Ramos (cell line): ENCODE measurements around the gene SRBD1.

ENCODE experiments used
- in situ Hi-C: fragments of 300-500 bp; cut with MboI; formaldehyde crosslinking; loops from one replicate; pipeline ENCODE4 v1.14.3; 2022; ENCODE audit warnings: low sequenced_read_pairs; ENCODE audit not compliant: unreplicated experiment

Gene SRBD1

GRCh38 chr2:45640576-45640975, 29.5 kb upstream of the SRBD1 start:
- in situ Hi-C loops: no loop called here

GRCh38 chr2:45637440-45637839, 26.4 kb upstream of the SRBD1 start:
- in situ Hi-C loops: loop anchor here (10.0 kb wide), 1 partner anchor 737 kb away; no protein-coding TSS in a partner anchor

- in situ Hi-C loops: loop anchor here (10.0 kb wide), 1 partner anchor 739 kb away; no protein-coding TSS in a partner anchor
Observed at GRCh38 chr2:45636008-45636407, 24.9 kb upstream of the SRBD1 start.

- in situ Hi-C loops: loop anchor here (10.0 kb wide), 1 partner anchor 741 kb away; no protein-coding TSS in a partner anchor
Observed at GRCh38 chr2:45634223-45634622, 23.2 kb upstream of the SRBD1 start.

DNA sequence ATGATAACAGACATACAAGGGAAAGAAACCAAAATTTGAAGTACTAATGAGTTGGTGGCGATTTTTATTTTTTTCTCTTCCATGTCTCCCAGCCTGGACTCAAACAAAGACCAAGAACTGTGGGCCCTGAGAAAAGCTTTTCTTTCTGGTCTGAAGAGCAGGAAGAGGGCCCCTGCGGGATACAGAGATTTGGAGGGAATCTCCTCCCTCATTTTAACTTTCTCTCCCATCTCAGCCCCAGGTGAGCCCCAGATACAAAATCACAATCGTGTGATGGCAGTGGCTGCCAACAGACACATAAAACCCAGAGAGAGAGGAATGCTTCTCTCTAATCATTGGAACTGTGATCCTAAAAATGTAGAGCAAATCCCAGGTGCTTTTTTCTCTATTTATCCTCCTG, 20.9 kb upstream of the SRBD1 start:
- in situ Hi-C loops: loop anchor here (10.0 kb wide), 1 partner anchor 743 kb away; no protein-coding TSS in a partner anchor

GRCh38 chr2:45631319-45631718, 20.3 kb upstream of the SRBD1 start:
- in situ Hi-C loops: loop anchor here (10.0 kb wide), 1 partner anchor 743 kb away; no protein-coding TSS in a partner anchor

GRCh38 chr2:45629971-45630370, 18.9 kb upstream of the SRBD1 start:
- in situ Hi-C loops: loop anchor here (10.0 kb wide), 1 partner anchor 745 kb away; no protein-coding TSS in a partner anchor

DNA sequence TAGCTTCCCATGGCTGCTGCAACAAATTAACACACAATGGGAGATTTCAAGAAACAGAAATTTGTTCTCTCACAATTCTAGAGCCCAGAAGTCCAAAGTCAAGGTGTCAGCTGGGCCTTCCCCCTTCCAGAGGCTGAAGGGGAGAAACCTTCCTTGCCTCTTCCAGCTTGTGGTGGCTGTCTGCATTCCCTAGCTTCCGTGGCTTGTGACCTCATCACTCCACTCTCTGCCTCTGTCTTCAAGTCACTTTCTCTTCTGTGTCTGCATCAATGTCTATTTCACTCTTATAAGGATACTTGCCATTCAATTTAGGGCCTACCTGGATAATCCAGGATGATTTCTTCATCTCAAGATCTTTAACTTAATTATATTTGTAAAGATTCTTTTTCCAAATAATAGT, 16.8 kb upstream of the SRBD1 start:
- in situ Hi-C loops: no loop called here

DNA sequence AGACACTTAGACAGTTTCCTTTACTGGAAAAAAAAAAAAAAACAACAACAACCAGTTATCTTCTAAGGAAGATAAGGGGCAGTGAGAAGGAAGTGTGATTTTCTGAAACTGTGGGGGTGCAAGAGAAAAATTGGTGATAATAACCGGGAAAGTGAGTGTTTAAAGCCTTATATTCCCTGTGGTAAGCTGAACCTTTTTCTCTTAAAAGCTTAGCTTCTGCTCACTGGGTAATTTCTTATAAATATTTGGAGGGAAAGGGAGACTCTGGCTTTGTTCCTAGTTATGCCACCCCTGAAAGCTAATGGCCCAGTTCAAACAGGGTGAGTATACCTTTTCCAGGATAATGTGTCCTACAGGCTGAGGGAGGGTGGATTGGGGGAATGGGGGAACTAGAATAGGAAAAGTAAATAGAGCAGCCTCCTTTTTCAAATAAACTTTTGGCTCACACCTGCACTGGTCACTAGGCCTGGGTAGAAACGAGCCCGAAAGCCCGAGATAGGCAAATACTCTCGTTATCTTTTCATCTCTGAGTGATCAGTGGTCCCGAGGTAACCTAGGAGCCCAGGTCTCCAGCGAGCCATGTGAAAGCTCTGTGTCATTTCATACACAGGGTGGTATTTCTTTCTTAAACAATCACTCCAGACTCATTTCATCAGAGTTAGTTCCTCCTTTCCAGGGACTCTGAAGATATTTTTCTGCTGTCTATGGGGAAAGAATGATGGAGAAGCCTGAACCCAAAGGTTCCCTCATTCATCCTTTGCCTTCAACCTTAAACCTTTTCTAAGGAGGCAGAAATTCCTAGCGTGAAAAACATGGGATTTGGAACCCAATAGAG, 15.5 kb upstream of the SRBD1 start:
- in situ Hi-C loops: no loop called here

DNA sequence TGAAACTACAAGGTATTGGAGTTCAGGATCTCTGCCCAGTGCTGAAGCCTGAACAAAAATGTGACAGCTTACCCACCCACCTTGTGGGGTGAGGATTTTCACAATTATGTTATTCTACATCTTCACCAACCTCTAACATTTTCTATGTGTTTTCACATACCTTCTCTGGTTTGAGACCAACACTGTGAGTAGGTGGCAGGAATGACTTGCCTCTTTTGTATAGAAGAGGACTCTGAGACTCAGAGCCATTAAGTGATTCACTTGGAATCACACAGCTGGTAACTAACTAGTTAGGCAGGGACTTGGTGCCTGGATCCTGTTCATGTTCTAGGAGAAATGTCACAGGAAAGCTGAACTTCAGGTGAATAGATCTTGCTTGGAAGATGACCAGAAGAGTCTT, 14.8 kb upstream of the SRBD1 start:
- in situ Hi-C loops: no loop called here

DNA sequence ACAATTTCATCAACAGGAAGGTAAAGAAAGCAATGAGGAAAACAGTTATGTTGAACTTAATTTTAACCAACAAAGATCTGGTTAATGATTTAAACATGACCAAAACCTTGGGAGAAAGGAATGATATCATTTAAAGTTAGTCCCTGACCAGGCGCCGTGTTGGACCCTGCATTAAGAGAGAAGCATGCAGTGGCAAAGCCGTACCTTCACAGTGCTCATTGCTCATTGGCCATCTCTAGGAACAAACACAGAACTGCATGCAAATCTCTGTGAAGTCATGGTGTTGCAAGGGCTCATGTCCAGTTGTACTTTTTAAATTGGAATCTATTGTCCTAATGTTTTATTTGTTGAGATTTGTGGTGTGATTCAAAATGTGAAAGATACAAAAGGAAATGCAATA, 12.0 kb upstream of the SRBD1 start:
- in situ Hi-C loops: no loop called here

DNA sequence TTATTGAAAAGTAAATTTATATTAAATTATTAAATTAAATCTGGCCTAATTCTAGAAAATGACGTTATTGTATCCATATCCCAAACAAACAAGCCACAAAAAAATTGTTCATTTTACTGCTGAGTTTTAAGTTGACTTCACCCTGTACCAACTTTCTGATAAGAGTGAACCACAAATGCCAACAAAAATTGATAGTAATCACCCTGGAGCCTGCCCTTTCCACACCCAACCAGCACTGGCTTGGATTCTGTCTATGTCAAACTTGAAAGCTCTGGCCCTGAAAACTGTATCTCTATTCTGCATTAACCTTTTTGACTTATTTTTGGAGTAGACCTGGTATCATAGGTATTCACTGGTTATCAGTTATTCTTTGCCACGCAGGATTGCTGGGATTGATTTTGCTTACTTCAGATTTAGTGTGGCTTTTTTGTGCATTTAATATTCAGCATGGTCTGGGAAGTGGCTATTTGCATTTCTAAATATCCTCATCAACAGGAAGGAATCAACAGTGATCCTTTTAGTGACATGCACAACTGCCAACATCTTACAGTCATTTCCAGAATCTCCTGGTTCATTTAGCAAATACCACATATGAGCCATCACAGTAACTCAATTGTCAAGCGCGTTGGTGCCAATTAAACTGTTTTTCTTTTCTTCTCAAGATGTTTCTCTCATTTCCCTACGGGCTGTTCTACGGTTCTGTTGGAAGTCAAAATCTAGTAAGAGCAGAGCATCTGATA, 11.4 kb upstream of the SRBD1 start:
- in situ Hi-C loops: no loop called here

DNA sequence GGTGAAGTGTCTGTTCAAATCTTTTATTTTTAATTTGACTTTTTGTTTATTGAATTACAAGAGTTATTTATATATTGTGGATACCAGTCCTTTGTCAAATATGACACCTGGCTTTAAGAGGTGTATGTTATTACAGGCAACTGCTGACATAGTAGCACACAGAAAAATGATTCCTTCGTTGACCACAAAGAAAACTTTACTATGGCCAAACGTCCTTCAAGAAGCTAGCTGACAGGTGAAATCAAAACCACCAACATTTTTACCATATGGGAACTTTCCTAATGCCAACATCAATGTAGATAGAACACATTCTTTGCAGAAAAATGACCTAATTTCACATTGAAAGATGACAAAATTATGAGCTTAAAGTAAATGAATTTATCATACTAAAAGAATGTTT, 6.4 kb upstream of the SRBD1 start:
- in situ Hi-C loops: no loop called here

GRCh38 chr2:45616658-45617411, 5.8 kb upstream of the SRBD1 start:
- in situ Hi-C loops: no loop called here

DNA sequence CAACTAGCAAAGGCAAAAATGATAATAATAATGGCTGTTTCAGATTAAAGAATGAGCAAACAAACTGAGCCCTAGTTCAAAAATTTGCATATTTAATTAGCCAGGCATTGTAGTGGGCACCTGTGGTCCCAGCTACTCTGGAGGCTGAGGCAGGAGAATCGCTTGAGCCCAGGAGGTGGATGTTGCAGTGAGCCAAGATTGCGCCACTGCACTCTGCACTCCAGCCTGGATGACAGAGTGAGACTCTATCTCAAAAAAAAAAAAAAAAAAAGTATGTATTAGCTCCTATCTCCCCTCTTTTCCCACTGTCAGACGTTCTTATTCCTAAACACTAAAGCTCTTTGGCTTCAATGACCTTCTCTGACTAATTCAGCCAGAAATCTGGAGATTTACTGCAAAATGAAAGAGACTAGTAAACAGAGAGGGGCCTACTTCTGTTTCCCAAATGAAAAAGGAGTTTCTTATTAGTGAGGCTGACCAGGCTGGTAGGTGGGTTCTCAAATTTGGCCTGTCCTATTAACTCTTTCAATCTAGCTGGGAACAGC, 3.9 kb upstream of the SRBD1 start:
- in situ Hi-C loops: no loop called here

- in situ Hi-C loops: no loop called here
Observed at GRCh38 chr2:45614330-45614729, 3.3 kb upstream of the SRBD1 start.

GRCh38 chr2:45612731-45613130, 1.7 kb upstream of the SRBD1 start:
- in situ Hi-C loops: no loop called here

- in situ Hi-C loops: no loop called here
Observed at GRCh38 chr2:45612285-45612684, 1.2 kb upstream of the SRBD1 start.

- in situ Hi-C loops: no loop called here
Observed at GRCh38 chr2:45610281-45611019, 617 bp downstream of the SRBD1 start.

GRCh38 chr2:45607701-45608100, 3.4 kb downstream of the SRBD1 start:
- in situ Hi-C loops: no loop called here
